Osteocyte (in vitro differentiated cells): ENCODE data around the gene KIFC3. TPM values are rescaled to one million over a fixed set of nuclear protein-coding genes. Genes with fewer than 3 reads are reported as not detected.

ENCODE experiments used
- DNase-seq: peaks from one replicate; pipeline ENCODE4 v3.0.0; 2021; ENCODE audit warnings: mixed read lengths; ENCODE audit not compliant: unreplicated experiment; ENCODE audit errors: extremely low spot score
- H3K27ac Mint-ChIP-seq: one replicate; pipeline ENCODE4 v1.8.0; 2021; ENCODE audit warnings: mild to moderate bottlenecking, mixed read lengths; ENCODE audit not compliant: unreplicated experiment
- H3K27me3 Mint-ChIP-seq: one replicate; pipeline ENCODE4 v1.8.0; 2021; ENCODE audit warnings: mixed read lengths; ENCODE audit not compliant: unreplicated experiment
- H3K36me3 Mint-ChIP-seq: one replicate; pipeline ENCODE4 v1.8.0; 2021; ENCODE audit warnings: mixed read lengths; ENCODE audit not compliant: unreplicated experiment
- H3K4me1 Mint-ChIP-seq: one replicate; pipeline ENCODE4 v1.8.0; 2021; ENCODE audit warnings: mixed read lengths; ENCODE audit not compliant: unreplicated experiment
- H3K4me3 Mint-ChIP-seq: one replicate; pipeline ENCODE4 v1.8.0; 2021; ENCODE audit warnings: mild to moderate bottlenecking, moderate library complexity, mixed read lengths; ENCODE audit not compliant: unreplicated experiment
- H3K9me3 Mint-ChIP-seq: one replicate; pipeline ENCODE4 v1.8.0; 2021; ENCODE audit warnings: mixed read lengths; ENCODE audit not compliant: unreplicated experiment
- CTCF ChIP-seq: fragments of 200-600 bp; sonication (generic); IDR thresholded peaks from 2 replicates; pipeline ENCODE4 v1.5.0; 2021; ENCODE audit warnings: antibody characterized with exemption, mild to moderate bottlenecking, moderate library complexity
- total RNA-seq: library from RNA; stranded (reverse); gene quantifications from 2 replicates; pipeline ENCODE4 v1.2.1, GENCODE V29; 2021

KIFC3 gene
- total RNA-seq, 1 donor from 2014 or later: 196 TPM

DNA sequence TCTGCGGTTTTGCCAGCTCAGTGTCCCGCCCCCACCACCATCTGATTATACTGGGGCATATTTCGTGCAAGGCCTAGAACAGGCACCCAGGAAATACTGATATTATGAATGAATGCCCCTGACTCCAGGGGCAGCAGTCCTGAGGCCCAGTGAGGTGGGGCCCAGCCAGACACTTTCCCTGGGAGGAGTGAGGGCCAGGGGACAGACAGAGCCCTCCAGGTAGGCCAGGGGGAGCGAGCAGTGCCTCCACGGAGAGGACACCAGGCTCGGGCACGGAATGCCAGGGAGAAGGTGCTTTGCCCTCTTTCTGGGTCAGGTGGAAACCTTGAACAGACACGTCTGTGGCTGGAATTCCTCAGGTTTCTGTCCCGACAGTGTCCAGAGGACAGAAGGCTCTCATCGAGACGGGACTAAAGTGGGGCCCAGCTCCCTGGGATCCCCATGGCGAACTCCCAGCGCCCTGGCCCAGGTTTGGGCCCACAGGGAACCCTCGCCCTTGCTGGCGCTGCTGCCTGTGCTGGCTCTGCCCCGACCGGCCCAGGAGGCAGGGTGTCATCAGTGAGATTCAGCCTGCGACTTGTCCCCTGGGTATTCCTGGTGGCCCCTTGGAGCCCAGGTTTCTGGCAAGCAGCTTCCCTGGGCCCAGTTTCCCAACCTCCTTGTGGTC, 62.4 kb downstream of the KIFC3 start:
- Mint-ChIP-seq H3K9me3 (no peaks in the 10 kb centered on the region), H3K4me1 (peaks cover 20% of the 10 kb centered on the region), H3K36me3 (no peaks in the 10 kb centered on the region), H3K4me3 (no peak overlapping the region), H3K27ac (no peak overlapping the region), H3K27me3 (no peaks in the 10 kb centered on the region)
- no peak for DNase-seq
- no peak for TF ChIP-seq CTCF

GRCh38 chr16:57738844-57739243, 63.4 kb downstream of the KIFC3 start:
- no peak overlapping the region for H3K4me3 Mint-ChIP-seq
- no peaks in the 10 kb centered on the region for H3K9me3 Mint-ChIP-seq
- peaks cover 26% of the 10 kb centered on the region for H3K4me1 Mint-ChIP-seq
- DNase-seq: no peak
- H3K27me3 Mint-ChIP-seq: no peaks in the 10 kb centered on the region
- H3K27ac Mint-ChIP-seq: no peak overlapping the region
- H3K36me3 Mint-ChIP-seq: no peaks in the 10 kb centered on the region
- TF ChIP-seq CTCF: no peak

- Mint-ChIP-seq H3K27ac (peak overlapping the region; percentile 91), H3K27me3 (no peaks in the 10 kb centered on the region), H3K4me1 (peaks cover 26% of the 10 kb centered on the region), H3K4me3 (peak overlapping the region; percentile 94), H3K9me3 (no peaks in the 10 kb centered on the region), H3K36me3 (no peaks in the 10 kb centered on the region)
- no peak for DNase-seq
- TF ChIP-seq CTCF: peak; percentile 27
Observed at GRCh38 chr16:57736419-57737351, 65.6 kb downstream of the KIFC3 start.

- Mint-ChIP-seq H3K36me3 (no peaks in the 10 kb centered on the region), H3K27me3 (no peaks in the 10 kb centered on the region), H3K9me3 (no peaks in the 10 kb centered on the region), H3K4me3 (peak within 1 kb of the TSS; percentile 94), H3K4me1 (peaks cover 26% of the 10 kb centered on the region), H3K27ac (peak within 1 kb of the TSS; percentile 99)
- TF ChIP-seq CTCF: no peak
- no peak for DNase-seq
Observed at GRCh38 chr16:57735755-57736418, 66.4 kb downstream of the KIFC3 start, which contains the start of gene KATNB1. KATNB1 (plus strand) TSS chr16:57735770; CDS start chr16:57737244, 1,474 bp downstream.
